COLO829 (cell line): ENCODE data around the gene CLHC1.

Source experiments
- DNase-seq: peaks from one replicate; pipeline ENCODE4 v3.0.0; 2012; ENCODE audit warnings: low spot score

The CLHC1 gene

DNA sequence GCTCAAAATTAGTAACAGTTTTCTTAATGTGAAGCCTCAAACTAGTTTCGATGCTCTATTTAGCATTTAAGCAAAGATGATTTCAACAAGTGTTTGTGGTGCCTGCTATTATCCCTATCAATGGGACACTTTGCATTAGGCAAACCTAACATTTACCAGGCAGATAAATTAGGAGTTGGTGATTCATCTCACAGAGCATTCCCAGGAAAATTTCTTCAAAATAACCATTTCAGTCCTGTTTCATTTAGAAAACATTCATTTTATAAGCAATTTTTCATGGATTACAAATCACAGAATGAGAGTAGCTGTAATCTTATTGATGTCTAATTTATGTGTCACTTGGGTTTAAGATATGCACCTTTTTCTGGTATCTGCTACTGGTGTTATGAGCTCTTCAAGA lies 62.7 kb downstream of the CLHC1 start:
- DNase-seq = no peak

DNA sequence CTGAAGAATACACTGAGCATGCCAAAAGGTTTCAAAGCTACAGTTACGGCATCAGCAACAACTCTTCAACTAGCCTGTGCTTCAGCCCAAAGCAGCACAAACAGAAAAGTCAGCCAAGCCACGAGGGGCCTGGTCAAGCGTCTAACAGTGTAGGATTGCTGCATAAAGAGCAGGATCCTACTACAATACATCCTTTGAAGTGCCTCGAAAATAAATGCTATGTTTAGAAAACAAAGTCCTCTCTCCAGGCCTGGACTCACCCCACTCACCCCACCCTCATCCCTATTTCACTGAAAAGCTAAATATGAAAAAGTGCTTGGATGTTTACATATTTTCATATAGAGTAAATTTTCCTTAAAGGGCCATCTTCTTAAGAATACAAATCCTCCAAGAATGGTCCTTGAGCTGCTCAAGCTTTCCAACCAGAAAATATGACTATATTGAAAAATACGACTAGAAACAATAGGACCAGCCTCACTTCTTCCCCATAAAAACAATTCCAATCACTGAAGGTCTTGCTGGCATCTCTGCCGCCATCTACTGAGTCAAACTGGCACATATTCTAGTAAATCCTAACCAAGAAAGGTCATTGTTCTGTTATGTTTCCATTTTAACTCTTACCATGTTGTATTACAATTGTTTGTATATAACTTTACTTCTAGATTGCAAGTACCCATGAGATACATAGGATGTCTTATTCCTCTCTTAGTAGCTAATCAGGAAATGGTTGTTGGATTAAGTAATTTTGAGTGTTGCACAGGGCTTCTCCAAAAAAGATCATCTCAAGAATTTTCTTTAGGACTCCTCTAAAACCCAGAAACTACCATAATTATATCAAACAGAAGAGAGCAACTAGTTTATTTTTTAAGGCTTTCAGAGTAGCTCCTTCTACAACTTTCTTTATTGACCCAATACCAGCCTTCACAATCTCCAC lies 63.6 kb downstream of the CLHC1 start:
- peak; percentile 76 for DNase-seq

DNA sequence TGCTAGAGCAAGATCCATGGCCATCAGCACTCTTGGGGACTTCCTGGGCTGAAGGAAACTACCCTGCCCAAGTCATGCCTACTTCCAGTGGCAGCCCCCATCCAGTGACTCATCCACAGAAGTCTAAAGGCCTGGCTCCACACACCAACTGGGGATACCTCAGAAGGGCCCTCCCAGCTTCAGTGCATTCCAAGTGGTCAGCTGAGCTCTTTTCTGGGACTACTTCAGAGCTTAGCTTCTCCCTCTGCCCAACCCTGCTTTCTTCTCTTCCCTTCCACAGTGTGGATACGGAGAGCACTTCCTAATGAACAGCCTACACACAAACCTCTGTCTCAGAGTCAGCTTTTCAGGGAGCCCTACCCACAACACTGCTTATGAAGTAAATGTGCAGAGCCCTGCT lies 66.5 kb downstream of the CLHC1 start:
- no peak for DNase-seq

DNA sequence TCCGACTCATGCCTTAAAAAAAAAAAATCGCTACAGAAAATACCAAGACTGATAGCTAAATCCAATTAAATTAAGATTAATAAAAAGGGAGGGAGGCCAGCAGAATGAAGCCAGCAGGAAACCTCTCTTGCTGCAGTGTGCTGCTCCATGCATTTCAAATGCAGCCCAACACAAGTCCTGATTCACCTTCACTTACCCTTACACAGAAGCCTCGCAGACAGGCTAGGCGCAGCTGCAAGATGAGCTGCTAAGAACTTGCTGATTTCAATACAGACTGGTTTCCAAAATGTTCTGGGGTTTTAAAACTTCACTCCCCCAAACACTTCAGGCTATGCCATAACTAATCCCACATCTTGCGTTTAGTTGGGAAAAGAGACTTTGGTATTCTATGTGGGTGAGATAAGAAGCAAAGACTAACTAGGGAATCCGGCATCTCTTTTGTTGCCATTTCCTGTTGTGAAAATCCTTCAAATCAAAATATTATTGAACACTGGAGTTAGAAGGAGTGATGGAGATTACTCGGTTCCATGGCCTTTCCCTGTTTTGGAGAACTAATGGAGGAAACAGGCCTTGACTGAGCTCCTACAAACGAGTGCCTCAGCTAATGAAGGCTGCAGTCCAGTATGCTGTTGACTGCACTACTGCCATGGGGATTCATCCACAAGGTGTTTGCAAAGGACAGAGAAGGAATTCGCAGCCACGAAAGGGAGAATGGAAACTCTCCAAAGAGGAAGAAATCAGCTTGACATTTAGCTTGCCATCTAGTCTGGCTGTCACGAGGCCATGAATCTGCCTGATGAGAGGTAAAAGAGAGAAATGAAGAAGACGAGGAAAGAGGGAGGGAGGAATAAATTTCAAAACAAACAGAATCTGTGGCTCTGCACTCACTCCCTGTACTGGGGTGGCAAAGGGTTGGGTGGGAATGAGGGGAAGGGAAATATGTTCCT lies 67.3 kb downstream of the CLHC1 start:
- DNase-seq = no peak

DNA sequence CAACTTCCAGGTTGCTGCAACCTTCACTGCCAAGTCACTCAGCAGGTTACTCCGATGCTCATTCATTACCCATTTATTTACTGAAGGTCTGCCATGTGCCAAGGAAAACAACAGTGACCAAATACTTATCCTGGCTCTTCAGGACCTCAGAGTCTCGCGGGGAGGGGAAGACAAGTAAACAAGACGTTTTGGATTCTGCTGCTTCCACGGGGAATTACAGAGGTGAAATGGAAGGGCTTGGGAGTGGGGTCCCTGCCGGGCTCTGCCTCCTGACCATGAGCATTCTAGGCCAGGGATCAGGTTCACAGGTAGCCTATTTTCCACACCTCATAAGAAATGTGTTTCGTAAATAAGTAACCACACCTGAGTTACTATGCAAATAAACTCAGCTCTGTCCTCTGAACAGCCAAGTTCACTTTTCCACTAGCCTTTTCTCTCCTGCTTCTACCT lies 68.1 kb downstream of the CLHC1 start:
- no peak for DNase-seq

DNA sequence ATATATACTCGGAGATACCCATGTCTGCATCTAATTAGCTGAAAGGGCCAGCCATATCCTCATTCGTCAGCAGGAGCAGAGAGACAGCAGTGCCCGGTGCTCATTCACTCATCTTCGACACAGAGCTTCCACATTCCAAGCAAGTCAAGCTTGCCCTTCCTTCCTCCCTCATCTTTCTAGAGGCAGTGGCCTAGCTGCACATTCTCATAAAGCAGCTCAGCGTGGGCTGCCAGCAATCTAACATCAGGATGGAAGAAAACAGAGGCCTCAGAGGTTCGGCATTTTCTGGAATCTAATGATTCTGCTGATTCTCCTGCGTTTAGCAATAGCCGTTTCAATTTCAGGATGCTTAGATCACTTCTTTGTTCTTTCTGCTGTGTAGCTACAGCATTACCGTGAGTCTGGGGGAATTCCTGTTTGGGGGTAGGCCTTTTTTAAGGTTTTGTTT lies 68.8 kb downstream of the CLHC1 start:
- DNase-seq = no peak

DNA sequence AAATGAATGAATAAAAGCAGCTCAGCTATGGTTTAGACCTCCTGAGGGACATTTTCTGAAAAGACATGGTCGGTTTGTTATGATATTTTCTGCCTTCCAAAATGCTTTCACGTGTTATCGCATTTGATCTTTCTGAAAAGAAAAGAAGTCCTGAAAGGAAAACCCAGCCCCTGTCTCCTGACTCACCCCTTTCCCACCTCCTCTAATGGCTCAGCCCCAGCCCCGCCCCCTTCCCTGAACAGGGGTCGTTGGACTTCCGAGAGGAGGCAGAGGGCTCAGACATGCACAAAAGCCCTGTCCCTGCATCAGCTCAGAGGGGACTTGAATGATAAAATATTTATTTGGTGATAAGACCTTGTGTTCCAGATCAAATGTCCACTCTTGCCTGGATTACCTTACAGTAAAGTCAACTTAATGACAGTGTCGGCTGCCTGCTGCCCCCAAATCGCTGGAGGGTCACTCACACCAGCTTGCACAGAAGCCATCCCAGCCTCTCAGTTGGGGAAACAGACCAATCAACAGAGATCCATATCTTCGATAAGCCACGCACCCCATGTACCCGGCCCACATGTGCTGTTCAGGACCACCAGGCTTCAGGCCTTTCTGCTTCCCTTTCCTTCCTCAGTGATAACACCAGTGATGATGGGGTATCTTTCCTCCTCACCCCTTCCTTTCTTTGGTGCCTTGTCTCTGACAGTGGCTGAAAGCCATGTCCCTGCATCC lies 69.6 kb downstream of the CLHC1 start:
- no peak for DNase-seq

DNA sequence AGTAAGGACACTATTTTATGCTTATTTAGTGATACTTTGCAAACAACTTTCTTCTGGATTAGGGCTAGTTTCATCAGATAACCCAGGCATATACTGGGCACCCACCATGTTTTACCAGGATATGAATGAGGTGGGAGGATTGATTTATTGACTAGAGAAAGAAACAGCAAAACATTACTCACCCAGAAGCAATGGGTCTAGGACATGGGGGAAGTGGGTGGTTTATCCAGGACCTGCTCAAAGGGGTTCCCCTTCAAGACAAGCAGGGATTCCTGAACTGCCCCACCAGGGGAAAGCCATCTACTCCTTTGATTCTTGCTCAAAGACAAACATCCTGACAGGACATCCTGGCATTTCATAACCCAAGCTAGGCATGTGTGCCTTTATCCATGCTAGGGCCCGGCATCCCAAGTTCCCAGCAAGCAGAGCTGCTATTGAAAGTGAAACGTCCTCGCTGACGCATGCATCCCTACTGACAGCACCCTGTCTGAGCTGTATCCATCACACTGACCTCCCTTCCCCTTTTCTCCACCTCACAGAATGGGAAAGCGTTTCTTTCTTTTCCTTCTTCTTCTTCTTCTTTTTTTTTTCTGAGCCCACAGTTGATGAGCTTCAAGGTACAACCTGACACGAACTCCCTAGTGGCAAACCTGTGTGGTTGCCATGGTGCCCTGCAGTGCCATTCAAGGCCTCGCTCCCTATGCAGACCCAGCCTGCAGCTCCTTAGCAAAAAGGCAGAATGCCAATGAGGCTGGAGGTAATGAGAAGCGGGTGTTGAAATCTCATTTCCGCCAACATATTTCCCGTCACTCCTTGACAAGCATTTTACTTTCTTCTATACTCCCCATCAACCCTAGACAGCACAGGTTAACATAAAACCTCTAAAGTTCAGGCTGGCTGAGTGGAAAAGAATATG lies 70.5 kb downstream of the CLHC1 start:
- DNase-seq = no peak

DNA sequence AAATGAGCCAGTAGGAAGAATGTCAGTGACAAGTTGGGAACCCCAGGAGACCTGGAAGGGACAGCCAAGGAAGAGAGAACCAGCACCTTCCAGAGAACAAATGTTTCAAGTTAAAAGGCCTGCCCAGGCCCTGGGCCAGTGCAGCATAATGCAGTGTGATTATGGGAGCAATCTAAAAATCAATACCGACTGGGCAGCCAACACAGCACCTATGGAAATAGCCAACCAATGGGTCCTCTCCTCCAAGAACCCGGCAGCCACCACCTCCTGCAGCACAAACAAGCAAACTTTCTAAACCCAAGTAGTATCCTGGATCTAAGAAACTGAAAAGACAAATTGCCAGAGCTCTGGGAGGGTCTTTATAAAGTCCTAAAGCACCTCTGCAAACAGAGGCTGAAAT lies 71.7 kb downstream of the CLHC1 start:
- no peak for DNase-seq

DNA sequence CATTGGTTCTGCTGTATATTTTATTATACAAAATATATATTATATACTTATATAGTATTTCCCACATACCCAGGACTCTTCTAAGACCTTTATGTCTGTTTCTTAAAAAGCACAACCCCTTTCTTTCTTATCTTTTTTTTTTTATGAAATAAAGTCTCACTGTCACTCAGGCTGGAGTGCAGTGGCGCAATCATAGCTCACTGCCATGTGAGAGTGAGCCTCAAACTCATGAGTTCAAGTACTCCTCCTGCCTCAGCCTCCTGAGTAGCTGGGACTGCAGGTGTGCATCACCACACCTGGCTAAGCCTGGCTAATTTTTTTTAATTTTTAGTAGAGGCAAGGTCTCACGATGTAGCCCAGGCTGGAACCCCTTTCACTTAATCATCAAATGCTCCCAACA lies 72.3 kb downstream of the CLHC1 start:
- no peak for DNase-seq

DNA sequence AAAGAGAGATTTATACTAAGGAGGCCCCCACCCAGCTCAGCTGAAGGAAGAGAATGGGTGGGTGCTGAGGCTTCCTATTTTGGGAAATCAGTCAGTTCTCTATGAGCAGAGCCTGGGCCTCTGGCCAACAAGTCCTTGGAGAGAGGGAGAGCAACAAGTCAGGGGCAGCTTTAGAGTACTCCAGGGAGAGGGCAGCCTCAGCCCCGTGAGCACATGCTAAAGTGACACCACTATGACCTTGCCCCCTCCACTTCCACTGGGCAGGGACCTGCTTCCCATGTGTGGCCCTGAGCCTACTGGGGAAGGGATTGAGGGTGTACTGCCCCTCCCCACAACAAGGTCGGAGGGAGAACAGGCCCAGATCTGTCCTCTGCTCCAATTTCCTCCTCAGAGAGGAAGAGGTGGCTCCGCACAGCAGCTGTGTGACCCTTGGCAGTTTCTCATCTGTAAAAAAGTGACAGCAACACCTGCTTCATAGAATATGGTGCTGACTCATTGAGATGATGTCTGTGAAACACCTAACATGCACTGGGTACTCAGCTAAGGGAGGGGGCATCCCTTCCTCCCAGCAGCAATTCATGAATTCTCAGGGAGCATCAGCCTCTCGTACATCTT lies 72.9 kb downstream of the CLHC1 start:
- no peak for DNase-seq

DNA sequence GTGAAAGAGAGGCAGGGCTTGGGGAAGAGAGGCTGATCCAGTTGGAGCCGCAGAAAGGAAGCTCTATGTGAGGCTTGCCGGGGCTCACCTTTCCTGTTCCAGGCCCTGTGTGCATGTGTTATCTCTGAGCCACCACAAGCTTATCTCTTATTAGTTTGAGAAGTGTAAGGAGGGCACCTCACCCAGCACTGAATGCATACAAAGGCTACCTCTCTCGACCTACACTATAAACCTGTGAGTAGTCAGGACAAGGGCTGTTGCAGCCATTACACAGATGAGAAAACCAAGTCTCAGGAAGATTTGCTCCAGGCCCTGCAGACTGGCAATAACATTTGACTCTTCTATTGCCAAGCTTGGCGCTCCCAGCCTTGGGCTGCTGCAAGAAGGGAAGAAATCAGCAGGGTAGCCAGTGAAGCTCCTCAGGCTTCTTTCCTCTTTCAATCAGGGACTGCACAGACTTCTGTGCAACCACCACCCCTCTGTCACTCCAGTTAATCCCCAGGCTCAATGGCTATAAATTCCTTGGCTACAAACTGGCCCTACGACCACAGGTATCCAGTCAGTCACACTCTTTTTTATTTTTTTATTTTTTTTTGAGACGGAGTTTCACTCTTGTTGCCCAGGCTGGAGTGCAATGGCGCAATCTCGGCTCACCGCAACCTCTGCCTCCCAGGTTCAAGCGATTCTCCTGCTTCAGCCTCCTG lies 73.8 kb downstream of the CLHC1 start:
- DNase-seq = no peak

DNA sequence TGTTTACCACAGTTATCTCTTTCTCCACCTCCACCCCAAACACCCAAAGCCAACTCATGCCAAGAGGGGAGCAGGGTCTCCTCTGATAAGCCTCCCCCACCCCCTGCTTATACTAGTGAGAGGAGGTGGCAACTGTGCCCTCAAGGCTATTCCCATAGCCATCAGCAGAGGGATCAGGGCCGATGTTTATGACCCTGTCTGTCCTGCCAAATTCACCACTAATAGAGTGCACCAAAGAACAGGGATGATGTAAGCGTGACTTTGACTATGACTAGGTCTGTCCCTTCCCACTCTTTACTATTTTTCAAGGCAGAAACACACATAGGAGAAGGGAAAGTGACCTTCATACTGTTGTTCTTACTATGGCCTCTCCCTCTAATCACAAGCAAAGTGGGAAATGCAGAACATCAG lies 74.6 kb downstream of the CLHC1 start:
- DNase-seq = no peak

DNA sequence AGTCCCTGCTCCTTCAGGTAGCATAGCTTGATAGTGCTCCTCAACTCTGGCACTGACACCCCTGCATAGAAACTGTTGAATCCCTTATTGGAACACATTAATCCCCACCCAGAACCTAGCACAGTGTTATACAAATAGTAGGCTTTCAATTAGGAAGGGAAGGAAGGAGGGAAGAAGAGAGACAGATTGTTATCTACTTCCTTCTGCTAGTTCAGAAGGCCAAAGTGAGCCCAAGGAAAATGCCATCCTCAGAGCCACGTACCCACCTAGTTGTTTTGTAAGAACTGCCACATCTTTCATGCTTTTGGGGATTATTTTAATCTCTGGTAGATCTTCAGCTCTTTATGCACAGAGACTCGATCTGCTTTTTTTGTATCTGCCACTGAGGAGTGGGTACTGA lies 75.1 kb downstream of the CLHC1 start:
- no peak for DNase-seq

DNA sequence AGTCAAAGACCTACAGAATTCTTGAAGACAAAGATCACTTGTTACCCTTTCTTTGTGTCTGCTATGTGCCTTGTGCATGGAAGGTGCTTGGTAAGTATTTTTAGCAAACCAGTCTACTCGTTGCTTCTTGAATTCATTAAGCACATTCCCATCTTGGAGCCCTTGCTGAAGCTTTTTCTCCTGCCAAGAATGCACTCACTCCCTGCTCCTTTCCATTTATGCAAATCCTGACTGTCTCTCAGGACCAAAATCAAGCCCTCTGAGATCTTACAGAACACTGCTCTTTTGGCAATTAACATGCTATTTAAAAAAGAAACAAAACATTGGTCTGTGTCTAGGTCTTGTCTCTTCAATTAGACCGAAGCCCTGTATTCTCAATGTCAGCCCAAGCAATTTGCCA lies 75.8 kb downstream of the CLHC1 start:
- DNase-seq = peak; percentile 38

DNA sequence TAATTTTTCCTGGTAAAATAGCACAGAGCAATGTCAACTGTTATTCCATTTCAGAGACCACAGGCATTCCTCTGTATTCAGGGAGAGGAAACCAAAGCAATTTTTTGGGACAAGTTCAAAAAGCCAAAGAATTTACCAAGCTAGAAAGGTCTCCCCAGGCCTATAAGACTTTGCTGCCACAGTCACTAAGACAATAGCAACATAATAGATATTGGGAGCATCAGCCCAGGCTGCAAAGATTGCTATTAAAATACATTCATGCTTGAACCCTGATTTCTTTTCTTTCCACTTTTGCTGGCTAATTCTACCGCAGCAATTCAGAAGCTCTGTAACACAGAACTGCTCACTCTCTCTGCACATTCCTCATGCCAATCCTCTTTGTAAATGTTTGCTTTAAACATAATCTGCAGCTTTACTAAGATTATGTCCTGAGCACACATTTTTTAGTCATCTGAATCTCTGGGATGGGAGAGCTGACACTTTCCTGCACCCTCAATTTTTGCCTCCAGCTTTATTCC lies 76.3 kb downstream of the CLHC1 start:
- no peak for DNase-seq

DNA sequence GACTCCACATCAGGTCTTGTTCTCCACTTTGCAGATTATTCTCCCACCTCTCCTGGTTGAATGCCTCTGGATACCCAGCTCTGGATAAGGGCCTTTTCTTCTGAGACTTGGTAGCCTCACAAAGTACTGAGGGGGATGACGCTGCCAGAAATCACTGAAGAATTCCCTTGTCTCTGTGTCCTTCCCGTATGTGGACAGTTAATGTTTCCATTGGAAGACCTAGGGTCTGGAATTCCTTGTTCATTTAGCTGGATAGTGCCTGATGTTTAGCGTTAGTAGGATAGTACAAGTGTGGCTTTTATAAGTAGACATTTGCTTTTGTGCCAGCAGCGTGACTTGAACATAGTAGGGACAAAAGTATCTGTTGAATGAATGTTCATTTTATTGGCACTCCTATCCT lies 76.9 kb downstream of the CLHC1 start:
- no peak for DNase-seq

DNA sequence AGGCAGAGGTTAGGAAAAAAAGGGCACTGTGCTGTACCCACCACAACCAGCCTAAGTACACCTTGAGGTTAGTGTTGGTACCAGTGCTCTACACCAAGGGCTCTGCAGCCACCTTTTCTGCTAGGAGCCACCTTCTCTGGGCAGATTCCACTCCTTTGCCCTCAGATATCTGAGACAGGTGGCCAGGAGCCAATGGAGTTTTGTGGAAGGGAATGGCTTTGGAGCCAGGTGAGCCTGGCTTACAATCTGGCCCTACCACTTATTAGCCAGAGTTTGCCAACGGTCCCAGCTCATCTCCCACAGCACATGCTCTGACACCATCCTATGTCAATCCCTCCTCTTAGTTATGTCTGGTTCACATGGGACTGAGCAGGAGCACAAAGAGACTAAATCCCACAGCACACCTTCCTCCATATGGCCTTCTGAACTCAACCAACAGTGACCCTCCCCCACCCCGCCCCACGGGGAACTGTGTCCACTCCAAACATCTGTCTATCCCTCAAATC lies 77.5 kb downstream of the CLHC1 start:
- DNase-seq = no peak

DNA sequence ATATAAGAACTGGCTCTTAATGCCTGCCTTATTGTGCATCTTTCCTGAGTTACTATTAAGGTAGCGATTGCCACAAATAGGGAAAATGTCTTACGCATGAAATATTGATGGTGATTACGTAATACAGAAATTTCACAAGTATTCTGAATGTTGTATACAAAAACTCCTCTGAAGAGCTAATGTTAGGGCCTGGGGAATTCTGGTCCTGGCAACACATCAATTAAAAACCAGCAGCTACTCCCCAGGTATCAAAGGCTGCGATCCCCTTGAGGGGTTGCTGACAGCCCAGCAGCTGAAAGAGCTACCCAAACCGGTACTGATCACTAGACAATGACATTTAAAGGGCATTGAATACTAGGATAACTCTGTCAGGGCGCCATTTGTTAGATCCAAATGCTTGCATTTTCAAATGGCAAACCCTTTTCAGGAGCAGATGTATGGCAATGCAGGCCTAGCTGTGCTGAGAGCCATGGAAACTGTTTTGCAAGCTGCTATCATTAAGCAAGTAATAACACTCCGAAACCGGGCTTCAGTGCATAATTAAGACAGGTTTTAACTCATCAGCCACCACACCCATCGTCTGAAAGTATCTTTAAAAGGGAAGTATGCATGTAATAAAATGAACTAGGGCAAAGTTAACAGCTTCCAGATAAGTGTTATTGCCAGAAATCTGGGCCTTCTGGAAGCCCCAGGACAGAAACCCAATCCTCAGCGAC lies 78.4 kb downstream of the CLHC1 start:
- no peak for DNase-seq
